IPS-15b (cell line): Measurements from ENCODE around the gene MMP24OS.

Source experiments
- H3K27me3 ChIP-seq: one replicate; pipeline ENCODE4 v1.6.1; 2013; ENCODE audit warnings: low read length; ENCODE audit not compliant: control insufficient read depth, insufficient read depth
- H3K36me3 ChIP-seq: one replicate; pipeline ENCODE4 v1.6.1; 2013; ENCODE audit warnings: low read length; ENCODE audit not compliant: control insufficient read depth, insufficient read depth
- H3K4me1 ChIP-seq: one replicate; pipeline ENCODE4 v1.6.1; 2013; ENCODE audit warnings: mild to moderate bottlenecking, low read length; ENCODE audit not compliant: control insufficient read depth, insufficient read depth
- H3K4me3 ChIP-seq: one replicate; pipeline ENCODE4 v1.5.1; 2013; ENCODE audit warnings: low read depth, low read length
- H3K9ac ChIP-seq: one replicate; pipeline ENCODE4 v1.6.1; 2013; ENCODE audit warnings: low read depth, mild to moderate bottlenecking, low read length
- H3K9me3 ChIP-seq: one replicate; pipeline ENCODE4 v1.6.1; 2013; ENCODE audit warnings: mild to moderate bottlenecking, low read length; ENCODE audit not compliant: control insufficient read depth, insufficient read depth

MMP24OS gene

GRCh38 chr20:35277531-35278395, at the start of gene MMP24OS:
Gene MMP24OS (minus strand): TSS chr20:35278122. CDS start chr20:35277929, 193 bp downstream.
- H3K4me1 ChIP-seq, result peaks cover 5% of the 10 kb centered on the region
- peak within 1 kb of the TSS; percentile 94 for H3K9ac ChIP-seq
- H3K4me3 ChIP-seq, result peak within 1 kb of the TSS; percentile 90
- H3K36me3 ChIP-seq, result peaks cover 41% of the 10 kb centered on the region
- no peaks in the 10 kb centered on the region for H3K27me3 ChIP-seq
- H3K9me3 ChIP-seq, result no peaks in the 10 kb centered on the region

GRCh38 chr20:35327074-35327976, 49.4 kb upstream of the MMP24OS start:
- no peaks in the 10 kb centered on the region for H3K9me3 ChIP-seq
- no peak overlapping the region for H3K9ac ChIP-seq
- no peak overlapping the region for H3K4me3 ChIP-seq
- H3K36me3 ChIP-seq, result no peaks in the 10 kb centered on the region
- no peaks in the 10 kb centered on the region for H3K27me3 ChIP-seq
- H3K4me1 ChIP-seq, result peaks cover 3% of the 10 kb centered on the region

GRCh38 chr20:35326740-35327073, 48.8 kb upstream of the MMP24OS start:
- Histone ChIP-seq H3K36me3 (no peaks in the 10 kb centered on the region), H3K4me1 (peaks cover 3% of the 10 kb centered on the region), H3K4me3 (no peak overlapping the region), H3K9me3 (no peaks in the 10 kb centered on the region), H3K9ac (no peak overlapping the region), H3K27me3 (no peaks in the 10 kb centered on the region)

GRCh38 chr20:35326021-35326739, 48.3 kb upstream of the MMP24OS start:
- H3K27me3 ChIP-seq, result no peaks in the 10 kb centered on the region
- no peak overlapping the region for H3K9ac ChIP-seq
- no peaks in the 10 kb centered on the region for H3K36me3 ChIP-seq
- H3K9me3 ChIP-seq, result no peaks in the 10 kb centered on the region
- H3K4me3 ChIP-seq, result no peak overlapping the region
- peaks cover 3% of the 10 kb centered on the region for H3K4me1 ChIP-seq

GRCh38 chr20:35325401-35325800, 47.5 kb upstream of the MMP24OS start:
- no peaks in the 10 kb centered on the region for H3K36me3 ChIP-seq
- no peaks in the 10 kb centered on the region for H3K27me3 ChIP-seq
- H3K4me3 ChIP-seq, result no peak overlapping the region
- no peaks in the 10 kb centered on the region for H3K9me3 ChIP-seq
- peaks cover 8% of the 10 kb centered on the region for H3K4me1 ChIP-seq
- H3K9ac ChIP-seq, result no peak overlapping the region

GRCh38 chr20:35320396-35321126, 42.6 kb upstream of the MMP24OS start:
- Histone ChIP-seq H3K4me1 (peaks cover 9% of the 10 kb centered on the region), H3K36me3 (no peaks in the 10 kb centered on the region), H3K9me3 (no peaks in the 10 kb centered on the region), H3K27me3 (no peaks in the 10 kb centered on the region), H3K4me3 (no peak overlapping the region), H3K9ac (no peak overlapping the region)

- H3K27me3 ChIP-seq, result no peaks in the 10 kb centered on the region
Observed at GRCh38 chr20:35319871-35320197, 41.9 kb upstream of the MMP24OS start.

GRCh38 chr20:35319192-35319870, 41.4 kb upstream of the MMP24OS start:
- Histone ChIP-seq H3K4me3 (no peak overlapping the region), H3K9ac (no peak overlapping the region), H3K36me3 (no peaks in the 10 kb centered on the region), H3K4me1 (peaks cover 9% of the 10 kb centered on the region), H3K27me3 (no peaks in the 10 kb centered on the region), H3K9me3 (no peaks in the 10 kb centered on the region)

More at GRCh38 chr20:35319871-35320197, 41.9 kb upstream of the MMP24OS start:
- Histone ChIP-seq H3K4me1 (peaks cover 9% of the 10 kb centered on the region), H3K9me3 (no peaks in the 10 kb centered on the region), H3K4me3 (no peak overlapping the region), H3K9ac (no peak overlapping the region), H3K36me3 (no peaks in the 10 kb centered on the region)

GRCh38 chr20:35318502-35319157, 40.7 kb upstream of the MMP24OS start:
- H3K9me3 ChIP-seq, result no peaks in the 10 kb centered on the region
- no peak overlapping the region for H3K9ac ChIP-seq
- H3K4me1 ChIP-seq, result peaks cover 9% of the 10 kb centered on the region
- H3K4me3 ChIP-seq, result no peak overlapping the region
- no peaks in the 10 kb centered on the region for H3K36me3 ChIP-seq
- H3K27me3 ChIP-seq, result no peaks in the 10 kb centered on the region

GRCh38 chr20:35317416-35318210, 39.7 kb upstream of the MMP24OS start:
- Histone ChIP-seq H3K36me3 (no peaks in the 10 kb centered on the region), H3K9ac (no peak overlapping the region), H3K4me1 (peaks cover 9% of the 10 kb centered on the region), H3K27me3 (no peaks in the 10 kb centered on the region), H3K9me3 (no peaks in the 10 kb centered on the region), H3K4me3 (no peak overlapping the region)
